ENCODE results near the gene ENDOG.
"Not testable (repeated sequence)": the region's sequence is repeated elsewhere in the genome, so short reads cannot be mapped to it uniquely, and the experiment has no call there.

ENDOG gene

DNA sequence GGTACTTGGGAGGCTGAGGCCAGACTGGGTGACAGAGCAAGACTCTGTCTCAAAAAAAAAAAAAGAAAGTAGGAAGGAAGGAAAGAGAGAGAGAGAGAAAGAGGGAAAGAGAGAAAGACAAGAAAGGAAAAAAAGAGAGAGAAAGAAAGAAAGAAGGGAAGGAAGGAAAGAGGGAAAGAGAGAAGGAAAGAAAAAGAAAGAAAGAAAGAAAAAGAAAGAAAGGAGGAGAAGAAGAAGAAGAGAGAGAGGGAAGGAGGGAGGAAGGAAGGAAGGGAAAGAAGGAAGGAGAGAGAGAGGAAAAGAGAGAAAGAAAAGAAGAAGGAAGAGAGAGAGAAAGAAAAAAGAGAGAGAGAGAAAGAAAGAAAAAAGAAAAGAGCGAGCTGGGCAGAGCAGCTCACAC lies 43.5 kb upstream of the ENDOG start:
- H4K20me1 ChIP-seq (ENCODE audit: insufficient read depth, low read length), result no peaks in the 10 kb centered on the region
- no peak overlapping the region for H2AFZ ChIP-seq (ENCODE audit: low read length)
- H3K9me2 ChIP-seq (replicated peaks; ENCODE audit: insufficient read depth, low read length), result no peaks in the 10 kb centered on the region

DNA sequence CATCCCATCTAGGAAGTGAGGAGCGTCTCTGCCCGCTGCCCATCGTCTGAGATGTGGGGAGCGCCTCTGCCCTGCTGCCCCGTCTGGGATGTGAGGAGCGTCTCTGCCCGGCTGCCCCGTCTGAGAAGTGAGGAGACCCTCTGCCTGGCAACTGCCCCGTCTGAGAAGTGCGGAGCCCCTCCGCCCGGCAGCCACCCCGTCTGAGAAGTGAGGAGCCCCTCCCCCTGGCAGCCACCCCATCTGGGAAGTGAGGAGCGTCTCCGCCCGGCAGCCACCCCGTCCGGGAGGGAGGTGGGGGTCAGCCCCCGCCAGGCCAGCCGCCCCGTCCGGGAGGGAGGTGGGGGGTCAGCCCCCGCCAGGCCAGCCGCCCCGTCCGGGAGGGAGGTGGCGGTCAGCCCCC lies 38.2 kb upstream of the ENDOG start:
- not testable (repeated sequence) for H3K9me3 ChIP-seq (replicated peaks; ENCODE audit: insufficient read depth, low read length); H3K36me3 ChIP-seq (replicated peaks; ENCODE audit: insufficient read depth, low read length); H3K4me2 ChIP-seq (ENCODE audit: low read depth, low read length); H3K79me2 ChIP-seq (ENCODE audit: low read length); H3K9me2 ChIP-seq (replicated peaks; ENCODE audit: insufficient read depth, low read length); DNase-seq; H3K9ac ChIP-seq (ENCODE audit: low read length); H2AFZ ChIP-seq (ENCODE audit: low read length); H4K20me1 ChIP-seq (ENCODE audit: insufficient read depth, low read length); H3K27ac ChIP-seq (ENCODE audit: low read length); H3K4me3 ChIP-seq (ENCODE audit: low read length); H3K4me1 ChIP-seq (ENCODE audit: low read length); H3F3A ChIP-seq (ENCODE audit: insufficient read depth, low read length); H3K27me3 ChIP-seq (replicated peaks; ENCODE audit: insufficient read depth, low read length)

More for the DNA sequence above, 43.5 kb upstream of the ENDOG start:
- no peak overlapping the region for H3K4me3 ChIP-seq (ENCODE audit: low read length)
- peaks cover 8% of the 10 kb centered on the region; the same call in 1 of the 2 replicates for H3F3A ChIP-seq (ENCODE audit: insufficient read depth, low read length)
- H3K79me2 ChIP-seq (ENCODE audit: low read length), result peaks cover 18% of the 10 kb centered on the region
- no peaks in the 10 kb centered on the region for H3K36me3 ChIP-seq (replicated peaks; ENCODE audit: insufficient read depth, low read length)
- H3K9ac ChIP-seq (ENCODE audit: low read length), result no peak overlapping the region
- TF ChIP-seq, protein P1, sequence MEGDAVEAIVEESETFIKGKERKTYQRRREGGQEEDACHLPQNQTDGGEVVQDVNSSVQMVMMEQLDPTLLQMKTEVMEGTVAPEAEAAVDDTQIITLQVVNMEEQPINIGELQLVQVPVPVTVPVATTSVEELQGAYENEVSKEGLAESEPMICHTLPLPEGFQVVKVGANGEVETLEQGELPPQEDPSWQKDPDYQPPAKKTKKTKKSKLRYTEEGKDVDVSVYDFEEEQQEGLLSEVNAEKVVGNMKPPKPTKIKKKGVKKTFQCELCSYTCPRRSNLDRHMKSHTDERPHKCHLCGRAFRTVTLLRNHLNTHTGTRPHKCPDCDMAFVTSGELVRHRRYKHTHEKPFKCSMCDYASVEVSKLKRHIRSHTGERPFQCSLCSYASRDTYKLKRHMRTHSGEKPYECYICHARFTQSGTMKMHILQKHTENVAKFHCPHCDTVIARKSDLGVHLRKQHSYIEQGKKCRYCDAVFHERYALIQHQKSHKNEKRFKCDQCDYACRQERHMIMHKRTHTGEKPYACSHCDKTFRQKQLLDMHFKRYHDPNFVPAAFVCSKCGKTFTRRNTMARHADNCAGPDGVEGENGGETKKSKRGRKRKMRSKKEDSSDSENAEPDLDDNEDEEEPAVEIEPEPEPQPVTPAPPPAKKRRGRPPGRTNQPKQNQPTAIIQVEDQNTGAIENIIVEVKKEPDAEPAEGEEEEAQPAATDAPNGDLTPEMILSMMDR (IDR thresholded peaks at IDR 0.05; ENCODE audit: low read length), result no peak
- no peak for TF ChIP-seq EZH2phosphoT487 (IDR thresholded peaks at IDR 0.05; ENCODE audit: low read length)
- TF ChIP-seq EZH2 (optimal IDR thresholded peaks at IDR 0.05; ENCODE audit: low read depth, low read length), result no peak
- no peaks in the 10 kb centered on the region for H3K9me3 ChIP-seq (replicated peaks; ENCODE audit: insufficient read depth, low read length)
- peaks cover 5% of the 10 kb centered on the region for H3K4me1 ChIP-seq (ENCODE audit: low read length)
- H3K27ac ChIP-seq (ENCODE audit: low read length), result no peak overlapping the region
- no peak for DNase-seq
- no peaks in the 10 kb centered on the region for H3K27me3 ChIP-seq (replicated peaks; ENCODE audit: insufficient read depth, low read length)
- no peak overlapping the region for H3K4me2 ChIP-seq (ENCODE audit: low read depth, low read length)

DNA sequence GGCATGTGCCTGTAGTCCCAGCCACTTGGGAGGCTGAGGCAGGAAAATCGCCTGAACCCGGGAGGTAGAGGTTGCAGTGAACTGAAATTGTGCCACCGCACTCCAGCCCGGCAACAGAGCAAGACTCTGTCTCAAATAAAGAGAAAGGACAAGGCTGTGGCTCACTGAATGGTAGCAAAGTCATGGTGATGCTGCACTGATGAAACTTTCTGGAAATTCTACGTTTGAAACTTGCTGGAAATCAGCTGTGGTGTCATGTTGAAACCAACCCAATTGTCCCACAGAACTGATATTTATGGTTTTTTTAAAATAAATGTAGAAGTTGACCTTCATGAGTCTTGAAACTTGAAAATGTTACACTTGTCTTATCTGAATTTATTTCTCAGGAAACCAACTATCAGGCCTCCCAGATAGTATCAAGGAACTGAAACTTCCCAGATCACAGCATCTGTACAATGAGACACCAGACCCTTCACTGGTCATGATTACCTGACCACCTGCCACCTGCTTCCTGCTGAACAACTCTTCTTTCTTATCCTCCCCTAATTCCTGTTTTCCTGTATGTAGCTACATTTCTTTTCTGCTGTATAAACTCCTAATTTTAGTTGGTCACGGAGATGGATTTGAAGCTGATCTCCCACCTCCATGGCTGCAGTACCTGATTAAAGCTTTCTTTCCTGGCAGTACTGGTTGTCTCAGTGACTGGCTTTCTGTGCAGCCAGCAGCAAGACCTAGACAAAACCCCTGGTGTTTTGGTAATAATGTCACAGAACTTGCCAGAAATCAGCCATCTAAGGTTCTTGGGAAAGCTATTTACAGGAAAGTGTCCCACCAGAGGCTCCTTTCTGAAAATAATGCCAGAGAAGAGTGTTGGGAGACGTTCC lies 36.9 kb upstream of the ENDOG start:
- no peak overlapping the region for H2AFZ ChIP-seq (ENCODE audit: low read length)
- no peaks in the 10 kb centered on the region for H3K79me2 ChIP-seq (ENCODE audit: low read length)
- H3K4me1 ChIP-seq (ENCODE audit: low read length), result 0 out of 2 replicates have a peak, but pooled peaks cover 7% of the 10 kb centered on the region
- H3K4me3 ChIP-seq (ENCODE audit: low read length), result no peak overlapping the region
- no peaks in the 10 kb centered on the region for H3K9me2 ChIP-seq (replicated peaks; ENCODE audit: insufficient read depth, low read length)
- H4K20me1 ChIP-seq (ENCODE audit: insufficient read depth, low read length), result no peaks in the 10 kb centered on the region
- no peaks in the 10 kb centered on the region for H3K9me3 ChIP-seq (replicated peaks; ENCODE audit: insufficient read depth, low read length)
- H3K9ac ChIP-seq (ENCODE audit: low read length), result no peak overlapping the region
- H3K27me3 ChIP-seq (replicated peaks; ENCODE audit: insufficient read depth, low read length), result no peaks in the 10 kb centered on the region
- DNase-seq, result no peak
- H3K4me2 ChIP-seq (ENCODE audit: low read depth, low read length), result no peak overlapping the region
- H3K36me3 ChIP-seq (replicated peaks; ENCODE audit: insufficient read depth, low read length), result no peaks in the 10 kb centered on the region
- TF ChIP-seq EZH2phosphoT487 (IDR thresholded peaks at IDR 0.05; ENCODE audit: low read length) (no peak), EZH2 (optimal IDR thresholded peaks at IDR 0.05; ENCODE audit: low read depth, low read length) (no peak)
- TF ChIP-seq, protein P1 (IDR thresholded peaks at IDR 0.05; ENCODE audit: low read length), result no peak
- H3K27ac ChIP-seq (ENCODE audit: low read length), result peak overlapping the region; percentile 51; the same call in 1 of the 2 replicates
- H3F3A ChIP-seq (ENCODE audit: insufficient read depth, low read length), result peaks cover 9% of the 10 kb centered on the region; the same call in 1 of the 2 replicates

DNA sequence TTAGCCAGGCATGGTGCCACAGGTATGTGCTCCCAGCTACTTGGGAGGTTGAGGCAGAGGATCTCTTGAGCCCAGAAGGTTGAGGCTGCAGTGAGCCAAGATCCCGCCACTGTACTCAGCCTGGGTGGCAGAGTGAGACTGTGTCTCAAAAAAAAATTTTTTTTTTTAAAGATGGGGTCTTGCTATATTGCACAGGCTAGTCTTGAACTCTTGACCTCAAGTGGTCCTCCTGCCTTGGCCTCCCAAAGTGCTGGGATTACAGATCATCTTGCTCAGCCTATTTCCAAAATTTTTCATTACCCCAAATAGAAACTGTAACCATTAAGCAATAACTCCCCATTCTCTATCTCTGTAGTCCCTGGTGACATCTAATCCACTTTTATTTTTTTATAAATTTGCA lies 35.6 kb upstream of the ENDOG start:
- Histone ChIP-seq H2AFZ (ENCODE audit: low read length) (no peak overlapping the region), H3K79me2 (ENCODE audit: low read length) (peaks cover 6% of the 10 kb centered on the region), H3K4me2 (ENCODE audit: low read depth, low read length) (no peak overlapping the region), H3K4me1 (ENCODE audit: low read length) (peaks cover 8% of the 10 kb centered on the region; the same call in 1 of the 2 replicates), H3K27ac (ENCODE audit: low read length) (no peak overlapping the region), H3F3A (ENCODE audit: insufficient read depth, low read length) (peaks cover 9% of the 10 kb centered on the region; the same call in 1 of the 2 replicates), H3K9ac (ENCODE audit: low read length) (no peak overlapping the region), H3K27me3 (replicated peaks; ENCODE audit: insufficient read depth, low read length) (no peaks in the 10 kb centered on the region), H3K9me2 (replicated peaks; ENCODE audit: insufficient read depth, low read length) (no peaks in the 10 kb centered on the region), H3K36me3 (replicated peaks; ENCODE audit: insufficient read depth, low read length) (no peaks in the 10 kb centered on the region), H3K4me3 (ENCODE audit: low read length) (no peak overlapping the region), H3K9me3 (replicated peaks; ENCODE audit: insufficient read depth, low read length) (no peaks in the 10 kb centered on the region), H4K20me1 (ENCODE audit: insufficient read depth, low read length) (no peaks in the 10 kb centered on the region)
- TF ChIP-seq EZH2 (optimal IDR thresholded peaks at IDR 0.05; ENCODE audit: low read depth, low read length) (no peak), EZH2phosphoT487 (IDR thresholded peaks at IDR 0.05; ENCODE audit: low read length) (no peak)
- TF ChIP-seq, protein P1 (IDR thresholded peaks at IDR 0.05; ENCODE audit: low read length), result no peak
- no peak for DNase-seq
